IPS-15b (cell line): Measurements from ENCODE around the gene SLC15A5.

Experiments used
- H3K27me3 ChIP-seq: one replicate; pipeline ENCODE4 v1.6.1; 2013; ENCODE audit warnings: low read length; ENCODE audit not compliant: control insufficient read depth, insufficient read depth
- H3K36me3 ChIP-seq: one replicate; pipeline ENCODE4 v1.6.1; 2013; ENCODE audit warnings: low read length; ENCODE audit not compliant: control insufficient read depth, insufficient read depth
- H3K4me1 ChIP-seq: one replicate; pipeline ENCODE4 v1.6.1; 2013; ENCODE audit warnings: mild to moderate bottlenecking, low read length; ENCODE audit not compliant: control insufficient read depth, insufficient read depth
- H3K4me3 ChIP-seq: one replicate; pipeline ENCODE4 v1.5.1; 2013; ENCODE audit warnings: low read depth, low read length
- H3K9ac ChIP-seq: one replicate; pipeline ENCODE4 v1.6.1; 2013; ENCODE audit warnings: low read depth, mild to moderate bottlenecking, low read length
- H3K9me3 ChIP-seq: one replicate; pipeline ENCODE4 v1.6.1; 2013; ENCODE audit warnings: mild to moderate bottlenecking, low read length; ENCODE audit not compliant: control insufficient read depth, insufficient read depth

Gene SLC15A5

DNA sequence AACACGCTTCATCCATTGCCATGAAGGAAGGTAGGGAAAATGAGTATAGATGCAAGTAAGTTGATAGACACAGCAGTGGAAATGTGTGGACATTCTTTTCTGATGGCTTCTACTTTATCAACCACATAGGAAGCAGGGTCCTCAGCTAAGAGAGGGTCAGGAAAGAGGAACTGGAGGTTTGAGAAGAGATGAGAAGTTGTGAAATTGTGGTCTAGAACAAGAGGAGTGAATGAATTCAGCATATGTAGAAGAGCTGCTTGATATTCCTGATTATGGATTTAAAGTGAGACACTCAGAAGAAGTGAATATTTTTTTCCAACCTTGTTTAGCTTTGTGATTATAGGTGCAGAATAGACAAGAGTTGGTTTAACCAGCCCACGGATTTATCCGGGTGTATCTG, 128.5 kb downstream of the SLC15A5 start:
- Histone ChIP-seq H3K9ac (no peak overlapping the region), H3K36me3 (no peaks in the 10 kb centered on the region), H3K27me3 (no peaks in the 10 kb centered on the region), H3K4me1 (no peaks in the 10 kb centered on the region), H3K9me3 (no peaks in the 10 kb centered on the region), H3K4me3 (no peak overlapping the region)
